SU-DHL-6 (cell line): ENCODE measurements around the gene MYCBP.

Experiments used
- H2AFZ ChIP-seq: fragments of 200-600 bp; sonication (generic); 2 replicates; pipeline ENCODE4 v1.6.1; 2014; ENCODE audit warnings: low read depth, mild to moderate bottlenecking, moderate library complexity, mixed read lengths, antibody characterized with exemption, low read length; ENCODE audit not compliant: severe bottlenecking
- H3F3A ChIP-seq: fragments of 200-600 bp; shearing (Covaris generic); 2 replicates; pipeline ENCODE4 v1.6.0; 2016; ENCODE audit warnings: antibody characterized with exemption, mild to moderate bottlenecking; ENCODE audit not compliant: insufficient read depth
- H3K27ac ChIP-seq: fragments of 200-600 bp; sonication (generic); 2 replicates; pipeline ENCODE4 v1.5.1; 2016; ENCODE audit warnings: low read depth, mild to moderate bottlenecking, low read length, moderate library complexity, mixed read lengths
- H3K27me3 ChIP-seq: fragments of 200-600 bp; sonication (generic), shearing (Covaris generic); 2 replicates; pipeline ENCODE4 v1.6.0; 2014; ENCODE audit warnings: mild to moderate bottlenecking, low read length
- H3K36me3 ChIP-seq: fragments of 200-600 bp; sonication (generic); 2 replicates; pipeline ENCODE4 v1.6.1; 2014; ENCODE audit warnings: mild to moderate bottlenecking, low read length, mixed read lengths
- H3K4me2 ChIP-seq: fragments of 300-600, 200-600 bp; shearing (Covaris generic), sonication (generic); 2 replicates; pipeline ENCODE4 v1.6.0; 2014; ENCODE audit warnings: low read length, low read depth, mild to moderate bottlenecking; ENCODE audit not compliant: poor library complexity, severe bottlenecking
- H3K4me3 ChIP-seq: fragments of 200-600 bp; sonication (generic); 2 replicates; pipeline ENCODE4 v1.5.1; 2014; ENCODE audit warnings: antibody characterized with exemption, low read length, mild to moderate bottlenecking, mixed read lengths; ENCODE audit not compliant: insufficient read depth, poor library complexity, severe bottlenecking
- H3K79me2 ChIP-seq: fragments of 200-600 bp; sonication (generic); 2 replicates; pipeline ENCODE4 v1.6.1; 2014; ENCODE audit warnings: mild to moderate bottlenecking, low read length, moderate library complexity; ENCODE audit not compliant: insufficient read depth
- H3K9ac ChIP-seq: fragments of 200-600 bp; sonication (generic); 2 replicates; pipeline ENCODE4 v1.7.0; 2014; ENCODE audit warnings: mild to moderate bottlenecking, low read length
- H3K9me2 ChIP-seq: fragments of 200-600 bp; sonication (generic); replicated peaks from 2 replicates; pipeline ENCODE4 v1.6.1; 2014; ENCODE audit warnings: low read length; ENCODE audit not compliant: insufficient read depth
- H3K9me3 ChIP-seq: fragments of 200-600 bp; sonication (generic); 2 replicates; pipeline ENCODE4 v1.6.1; 2014; ENCODE audit warnings: low read length, mixed read lengths; ENCODE audit not compliant: insufficient read depth
- H4K20me1 ChIP-seq: fragments of 200-600 bp; sonication (generic); 2 replicates; pipeline ENCODE4 v1.6.1; 2014; ENCODE audit warnings: low read depth, mild to moderate bottlenecking, antibody characterized with exemption, low read length, moderate library complexity, mixed read lengths
- EZH2phosphoT487 ChIP-seq: fragments of 200-600 bp; sonication (generic), shearing (Covaris generic); conservative IDR thresholded peaks from 2 replicates; pipeline ENCODE4 v1.6.1; 2018; ENCODE audit warnings: mild to moderate bottlenecking, antibody characterized with exemption, low read length, moderate library complexity, mixed read lengths
- TF ChIP-seq, protein P1 (sequence below): fragments of 200-600 bp; sonication (generic); IDR thresholded peaks from one replicate; pipeline ENCODE4 v1.5.1; 2017; ENCODE audit warnings: antibody characterized with exemption, mild to moderate bottlenecking, low read length, moderate library complexity; ENCODE audit not compliant: insufficient read depth, poor library complexity, severe bottlenecking

MYCBP gene

GRCh38 chr1:38832370-38832734, 40.8 kb downstream of the MYCBP start:
- Histone ChIP-seq H3K9me2 (no peaks in the 10 kb centered on the region), H3K27ac (no peak overlapping the region), H3K9ac (no peak overlapping the region), H3F3A (no peaks in the 10 kb centered on the region), H3K27me3 (no peaks in the 10 kb centered on the region), H3K79me2 (no peaks in the 10 kb centered on the region), H3K36me3 (no peaks in the 10 kb centered on the region), H3K4me2 (no peak overlapping the region), H4K20me1 (no peaks in the 10 kb centered on the region), H3K9me3 (no peaks in the 10 kb centered on the region), H3K4me3 (no peak overlapping the region), H2AFZ (no peak overlapping the region)
- TF ChIP-seq EZH2phosphoT487 = no peak
- TF ChIP-seq, protein P1, sequence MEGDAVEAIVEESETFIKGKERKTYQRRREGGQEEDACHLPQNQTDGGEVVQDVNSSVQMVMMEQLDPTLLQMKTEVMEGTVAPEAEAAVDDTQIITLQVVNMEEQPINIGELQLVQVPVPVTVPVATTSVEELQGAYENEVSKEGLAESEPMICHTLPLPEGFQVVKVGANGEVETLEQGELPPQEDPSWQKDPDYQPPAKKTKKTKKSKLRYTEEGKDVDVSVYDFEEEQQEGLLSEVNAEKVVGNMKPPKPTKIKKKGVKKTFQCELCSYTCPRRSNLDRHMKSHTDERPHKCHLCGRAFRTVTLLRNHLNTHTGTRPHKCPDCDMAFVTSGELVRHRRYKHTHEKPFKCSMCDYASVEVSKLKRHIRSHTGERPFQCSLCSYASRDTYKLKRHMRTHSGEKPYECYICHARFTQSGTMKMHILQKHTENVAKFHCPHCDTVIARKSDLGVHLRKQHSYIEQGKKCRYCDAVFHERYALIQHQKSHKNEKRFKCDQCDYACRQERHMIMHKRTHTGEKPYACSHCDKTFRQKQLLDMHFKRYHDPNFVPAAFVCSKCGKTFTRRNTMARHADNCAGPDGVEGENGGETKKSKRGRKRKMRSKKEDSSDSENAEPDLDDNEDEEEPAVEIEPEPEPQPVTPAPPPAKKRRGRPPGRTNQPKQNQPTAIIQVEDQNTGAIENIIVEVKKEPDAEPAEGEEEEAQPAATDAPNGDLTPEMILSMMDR = no peak

GRCh38 chr1:38831731-38832369, 41.3 kb downstream of the MYCBP start:
- H3K4me2 ChIP-seq = no peak overlapping the region
- H3K27ac ChIP-seq = no peak overlapping the region
- H3K9me3 ChIP-seq = no peaks in the 10 kb centered on the region
- no peaks in the 10 kb centered on the region for H4K20me1 ChIP-seq
- TF ChIP-seq, protein P1 = no peak
- no peak for TF ChIP-seq EZH2phosphoT487
- H3K36me3 ChIP-seq = no peaks in the 10 kb centered on the region
- no peaks in the 10 kb centered on the region for H3K27me3 ChIP-seq
- no peaks in the 10 kb centered on the region for H3K79me2 ChIP-seq
- H2AFZ ChIP-seq = no peak overlapping the region
- no peak overlapping the region for H3K4me3 ChIP-seq
- H3K9ac ChIP-seq = no peak overlapping the region
- no peaks in the 10 kb centered on the region for H3F3A ChIP-seq
- H3K9me2 ChIP-seq = no peaks in the 10 kb centered on the region

DNA sequence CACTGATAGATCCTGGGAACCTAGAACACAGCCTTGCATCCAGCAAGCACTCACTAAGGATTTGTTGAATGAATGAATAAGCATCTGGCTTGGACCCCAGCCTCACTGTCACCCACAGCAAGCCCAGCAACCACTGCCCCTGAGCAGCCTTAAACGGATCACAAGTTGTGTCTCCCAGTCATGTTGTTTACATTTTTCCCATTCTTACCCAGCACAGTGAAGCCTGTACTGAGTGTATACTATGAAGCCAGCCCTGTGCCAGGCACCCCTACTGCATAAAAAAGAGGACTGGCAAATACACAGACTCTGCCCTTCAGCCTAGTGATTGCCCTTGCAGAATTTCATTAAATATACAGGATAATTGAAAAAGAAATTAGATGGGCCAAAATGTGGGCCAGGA, 43.8 kb downstream of the MYCBP start:
- no peaks in the 10 kb centered on the region for H4K20me1 ChIP-seq

More for the DNA sequence above, 43.8 kb downstream of the MYCBP start:
- H3K27me3 ChIP-seq = no peaks in the 10 kb centered on the region
- H3F3A ChIP-seq = no peaks in the 10 kb centered on the region
- no peak overlapping the region for H2AFZ ChIP-seq
- no peak for TF ChIP-seq EZH2phosphoT487
- TF ChIP-seq, protein P1 = no peak
- H3K9ac ChIP-seq = no peak overlapping the region
- H3K9me2 ChIP-seq = no peaks in the 10 kb centered on the region
- H3K27ac ChIP-seq = no peak overlapping the region
- no peaks in the 10 kb centered on the region for H3K36me3 ChIP-seq
- no peak overlapping the region for H3K4me2 ChIP-seq
- no peak overlapping the region for H3K4me3 ChIP-seq
- H3K79me2 ChIP-seq = no peaks in the 10 kb centered on the region
- no peaks in the 10 kb centered on the region for H3K9me3 ChIP-seq
